K562 (cell line): Measurements from ENCODE around the gene RUNX1. TPM values are rescaled to one million over a fixed set of nuclear protein-coding genes. Genes with fewer than 3 reads are reported as not detected.
A peak's percentile ranks its signal among the peaks of the same experiment; 100 is the strongest.

Experiments used
- ATAC-seq: fragments of 200-7000 bp; cut with Tn5 transposase; 3 replicates; pipeline ENCODE4 v1.9.1; 2020; ENCODE audit warnings: moderate library complexity
- BruUV-seq: library from RNA; stranded (reverse); fragments of 400-500 nt; replicated peaks from 2 replicates; lab custom pipeline; 2021; lab: Mats Ljungman, UMichigan
- CTCF ChIA-PET: fragments of 300-600 bp; formaldehyde crosslinking; extraction: SDS; loops from one replicate; lab custom pipeline; 2021; ENCODE audit warnings: low intra/inter-chr PET ratio; lab: Yijun Ruan, JAX
- POLR2A ChIA-PET: fragments of 300-600, 350-650 bp; sonication (Branson Sonifier 250); formaldehyde crosslinking; extraction: SDS; loops from one replicate; lab custom pipeline; 2021; ENCODE audit warnings: antibody characterized with exemption, inconsistent platforms; lab: Yijun Ruan, JAX
- DNase-seq, 4 experiments: peaks; one replicate each; pipeline versions ENCODE4 v3.0.0 to v3.0.0-alpha.2; 2011 to 2018; ENCODE audit warnings: low spot score in 3 of 4, mixed read lengths in 3 of 4; ENCODE audit errors: extremely low read depth in 1 of 4
- FAIRE-seq: peaks from 2 replicates; lab custom pipeline; 2011; peaks lifted over from hg19 to GRCh38; lab: Jason Lieb, UNC
- H2AFZ ChIP-seq: 2 replicates; pipeline ENCODE4 v1.6.0; 2011; ENCODE audit warnings: low read depth, low read length, control low read depth, inconsistent platforms
- H3K27ac ChIP-seq: fragments of 200-600 bp; 3 replicates; pipeline ENCODE4 v1.8.0; 2011; ENCODE audit warnings: low read depth, mild to moderate bottlenecking, control low read depth, inconsistent platforms, low read length, moderate library complexity, mixed read lengths; ENCODE audit errors: extremely low read depth
- H3K27me3 ChIP-seq, 2 experiments: fragments of 300-600 bp in 1 of 2; 2 replicates in 1 of 2; 3 replicates in 1 of 2; pipeline versions ENCODE4 v1.6.0 to v1.8.0; 2011; ENCODE audit warnings: inconsistent platforms in 2 of 2, low read length in 2 of 2, mild to moderate bottlenecking in 1 of 2, mixed read lengths in 1 of 2, moderate library complexity in 1 of 2; ENCODE audit not compliant: control insufficient read depth in 2 of 2, insufficient read depth in 2 of 2
- H3K36me3 ChIP-seq: fragments of 300-600 bp; 3 replicates; pipeline ENCODE4 v1.8.0; 2011; ENCODE audit warnings: mild to moderate bottlenecking, low read length, inconsistent platforms; ENCODE audit not compliant: control insufficient read depth, insufficient read depth
- H3K4me1 ChIP-seq, 2 experiments: fragments of 200-600 bp in 1 of 2; replicated peaks in 1 of 2; 2 replicates in 1 of 2; 3 replicates in 1 of 2; pipeline versions ENCODE4 v1.5.1 to v1.8.0; 2011; ENCODE audit warnings: inconsistent platforms in 2 of 2, low read length in 2 of 2, mild to moderate bottlenecking in 1 of 2, mixed read lengths in 1 of 2, moderate library complexity in 1 of 2; ENCODE audit not compliant: control insufficient read depth in 2 of 2, insufficient read depth in 2 of 2
- H3K4me2 ChIP-seq: 2 replicates; pipeline ENCODE4 v1.6.1; 2011; ENCODE audit warnings: low read length, control low read depth, inconsistent platforms, mixed read lengths; ENCODE audit not compliant: insufficient read depth
- H3K4me3 ChIP-seq: fragments of 200-600 bp; sonication (generic), shearing (Covaris generic); 2 replicates; pipeline ENCODE4 v1.5.1; 2016; ENCODE audit warnings: control low read depth, inconsistent platforms
- H3K79me2 ChIP-seq: fragments of 200-600 bp; 3 replicates; pipeline ENCODE4 v1.8.0; 2011; ENCODE audit warnings: low read length, inconsistent platforms; ENCODE audit not compliant: control insufficient read depth, insufficient read depth
- H3K9ac ChIP-seq, 2 experiments: 2 replicates each; pipeline versions ENCODE4 v1.6.0 to v1.6.1; 2011; ENCODE audit warnings: low read depth in 2 of 2, low read length in 2 of 2, control low read depth in 1 of 2, inconsistent platforms in 1 of 2, mild to moderate bottlenecking in 1 of 2, mixed read lengths in 1 of 2; ENCODE audit not compliant: insufficient read depth in 1 of 2
- H3K9me1 ChIP-seq: one replicate; pipeline ENCODE4 v1.6.0; 2011; ENCODE audit warnings: inconsistent platforms, mild to moderate bottlenecking, low read length, moderate library complexity; ENCODE audit not compliant: control insufficient read depth, insufficient read depth
- H3K9me3 ChIP-seq: replicated peaks from 2 replicates; pipeline ENCODE4 v1.5.1; 2011; ENCODE audit warnings: low read depth, low read length, inconsistent platforms; ENCODE audit not compliant: control insufficient read depth, insufficient read depth
- H4K20me1 ChIP-seq: replicated peaks from 2 replicates; pipeline ENCODE4 v1.6.1; 2011; ENCODE audit warnings: low read length, inconsistent platforms, mixed read lengths; ENCODE audit not compliant: control insufficient read depth, insufficient read depth
- DPF2 ChIP-seq: fragments of 450-650 bp; IDR thresholded peaks from 2 replicates; pipeline ENCODE4 v1.6.1; 2016
- EP300 ChIP-seq: IDR thresholded peaks from 2 replicates; pipeline ENCODE4 v1.6.1; 2012; ENCODE audit warnings: low read length, improper control_type of control experiment
- HDAC1 ChIP-seq, 2 experiments: fragments of 450-650 bp; IDR thresholded peaks; 2 replicates each; pipeline ENCODE4 v1.6.1; 2016 to 2017; ENCODE audit warnings: inconsistent platforms in 1 of 2, mild to moderate bottlenecking in 1 of 2, moderate library complexity in 1 of 2
- ILK ChIP-seq: fragments of 450-650 bp; IDR thresholded peaks from 2 replicates; pipeline ENCODE4 v1.6.1; 2016; ENCODE audit warnings: missing genetic modification characterization, low read depth, mild to moderate bottlenecking, missing compliant biosample characterization, moderate library complexity, borderline replicate concordance
- MTF1 ChIP-seq: fragments of 250-450 bp; sonication (Bioruptor Pico); IDR thresholded peaks from 2 replicates; pipeline ENCODE4 v1.9.0; 2021; ENCODE audit warnings: moderate library complexity, mild to moderate bottlenecking, inconsistent platforms, borderline replicate concordance
- PTRF ChIP-seq: fragments of 450-650 bp; IDR thresholded peaks from 2 replicates; pipeline ENCODE4 v1.6.1; 2016; ENCODE audit warnings: mild to moderate bottlenecking, missing genetic modification characterization, missing compliant biosample characterization
- SMARCA4 ChIP-seq: fragments of 450-650 bp; IDR thresholded peaks from 2 replicates; pipeline ENCODE4 v1.6.1; 2016
- ZNF124 ChIP-seq: sonication (generic); formaldehyde crosslinking; IDR thresholded peaks from 2 replicates; pipeline ENCODE4 v1.8.1; 2022; ENCODE audit warnings: missing genetic modification reagents
- ZNF146 ChIP-seq: IDR thresholded peaks from one replicate; pipeline ENCODE4 v1.6.1; 2018; ENCODE audit warnings: missing compliant biosample characterization; ENCODE audit not compliant: unreplicated experiment
- ZNF165 ChIP-seq: fragments of 250-450 bp; sonication (Bioruptor Pico); IDR thresholded peaks from 2 replicates; pipeline ENCODE4 v1.4.0; 2020; ENCODE audit warnings: borderline replicate concordance
- ZNF586 ChIP-seq: fragments of 450-650 bp; formaldehyde crosslinking; conservative IDR thresholded peaks from 2 replicates; pipeline ENCODE4 v1.4.0; 2020; ENCODE audit warnings: mild to moderate bottlenecking, moderate library complexity
- WGBS: fragments of 100-300 bp; shearing (Covaris generic); methylation state at CpG from one replicate; pipeline ENCODE4 v1.1.6; 2016; ENCODE audit warnings: low coverage, mixed read lengths; ENCODE audit not compliant: insufficient coverage; ENCODE audit errors: missing lambda C conversion rate; 5-methylcytosine and 5-hydroxymethylcytosine counted together
- in situ Hi-C: fragments of 300-500 bp; cut with MboI; formaldehyde crosslinking; loops from 4 replicates; pipeline ENCODE4 v1.15.0; 2018; ENCODE audit warnings: inconsistent platforms, mixed read lengths
- intact Hi-C: fragments of 100-400 bp; cut with micrococcal nuclease; formaldehyde crosslinking; loops from 2 replicates; pipeline ENCODE4 v1.14.2; 2022
- polyA plus RNA-seq, 8 experiments: library from polyadenylated mRNA; depleted of rRNA in 4 of 8; stranded (reverse) in 5 of 8; unstranded in 3 of 8; fragments of >200 nt; fragmentation: Nextera tagmentation in 2 of 8; fragmentation: Illumina TruSeq in 1 of 8; extraction: Ambion mirVana in 2 of 8; extraction: Trizol in 1 of 8; gene quantifications; 2 replicates each; pipeline versions ENCODE4 v1.2.1 to v1.2.3, GENCODE V29; 2011 to 2014; ENCODE audit warnings: inconsistent platforms in 1 of 8, missing spikeins in 1 of 8
- total RNA-seq, 7 experiments: library from RNA; depleted of rRNA in 6 of 7; stranded (reverse); fragments of >200 nt in 6 of 7; fragmentation: Illumina TruSeq in 2 of 7; extraction: Trizol in 2 of 7; gene quantifications; 2 replicates each; pipeline versions ENCODE4 v1.2.1 to v1.2.3, GENCODE V29; 2011 to 2021; ENCODE audit warnings: low replicate concordance in 1 of 7
- TF ChIP-seq, protein P1 (sequence below): fragments of 250-450 bp; sonication (Bioruptor Pico); IDR thresholded peaks from 2 replicates; pipeline ENCODE4 v1.8.0; 2022; ENCODE audit warnings: inconsistent platforms, mild to moderate bottlenecking, moderate library complexity, borderline replicate concordance
- TF ChIP-seq, protein P2 (sequence below): sonication (generic); formaldehyde crosslinking; IDR thresholded peaks from 2 replicates; pipeline ENCODE4 v1.8.0; 2023; ENCODE audit warnings: mild to moderate bottlenecking, missing genetic modification reagents
- TF ChIP-seq, protein P3 (sequence below): sonication (generic); formaldehyde crosslinking; IDR thresholded peaks from 2 replicates; pipeline ENCODE4 v1.8.1; 2023; ENCODE audit warnings: missing genetic modification reagents, mild to moderate bottlenecking, borderline replicate concordance

Gene RUNX1
- total and polyA plus RNA-seq, 9 of the 15 experiments (the other 6 are each of a cell fraction or from before 2014, with no cell fraction given), result 2.2 to 68.6 (median 17.8) TPM

DNA sequence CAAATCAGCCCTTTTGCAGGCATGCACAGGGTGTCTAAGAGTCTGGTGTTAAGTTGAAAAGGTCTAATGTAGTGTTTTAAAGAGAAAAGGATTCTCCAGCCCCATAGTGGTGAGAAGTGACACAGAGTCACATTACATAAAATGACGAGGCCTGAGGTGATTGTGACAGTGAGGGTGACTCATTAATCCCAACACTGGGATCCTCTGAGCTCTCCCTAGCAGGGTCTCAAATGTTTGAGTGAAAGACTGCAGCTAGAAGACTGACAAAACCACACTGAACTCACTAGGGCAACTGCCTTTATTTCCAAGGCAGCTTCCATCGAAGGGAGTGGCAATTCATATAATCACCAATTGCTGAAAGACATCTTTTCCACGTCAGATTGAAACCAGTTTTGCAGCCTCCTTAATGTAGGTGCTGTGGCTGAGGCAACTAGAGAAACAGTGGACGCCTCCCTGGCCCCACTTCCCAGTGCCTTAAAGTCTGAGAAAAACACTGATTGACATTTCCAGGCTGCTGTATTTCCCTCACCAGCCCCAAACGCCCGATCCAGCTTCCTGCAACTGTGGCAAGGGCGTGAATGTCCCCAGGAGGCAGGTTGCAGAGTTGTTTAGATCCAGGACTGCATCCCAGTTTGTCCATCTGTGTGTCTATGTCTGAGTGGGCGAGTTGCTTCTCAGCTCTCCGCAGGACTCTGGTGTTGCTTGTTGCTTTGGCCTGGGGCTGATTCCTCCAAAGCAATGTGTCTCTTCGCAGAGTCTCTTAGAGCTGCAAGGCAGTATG is 81.4 kb downstream of the RUNX1 start:
- DNase-seq (peak; percentile 37 to 66 (median 50)), FAIRE-seq (peak; percentile 49), ATAC-seq (peak; percentile 65)
- BruUV-seq, result no TSS peak
- no peaks in the 10 kb centered on the region for H3K9me1 ChIP-seq
- ChIA-PET POLR2A (interaction anchor here (0.6 to 2.0 kb wide), 3 partner anchors 11 to 80 kb away, joined by 3 to 5 read pairs (median 4); no protein-coding TSS in a partner anchor), CTCF (no interaction called here)
- peak overlapping the region; percentile 53; the same call in 1 of the 3 replicates for H3K27ac ChIP-seq
- no peak overlapping the region for H3K4me3 ChIP-seq
- H4K20me1 ChIP-seq, result no peaks in the 10 kb centered on the region
- intact Hi-C loops, result no loop called here
- no peaks in the 10 kb centered on the region for H3K9me3 ChIP-seq
- in situ Hi-C loops, result no loop called here
- H3K4me2 ChIP-seq, result 0 out of 2 replicates have a peak overlapping the region, but pooled peaks have one; percentile 20
- no peak overlapping the region; a peak in 1 of 4 replicates for H3K9ac ChIP-seq
- H2AFZ ChIP-seq, result peak overlapping the region; percentile 68; the same call in 1 of the 2 replicates
- no peaks in the 10 kb centered on the region for H3K36me3 ChIP-seq
- WGBS, result 58% methylated on average over 10 of the region's 10 CpGs
- H3K27me3 ChIP-seq, result no peaks in the 10 kb centered on the region
- H3K4me1 ChIP-seq, result peaks cover 9 to 24% of the 10 kb centered on the region in 2 experiments; a peak in 4 of 5 replicates
- H3K79me2 ChIP-seq, result no peaks in the 10 kb centered on the region
- TF ChIP-seq, protein P1, sequence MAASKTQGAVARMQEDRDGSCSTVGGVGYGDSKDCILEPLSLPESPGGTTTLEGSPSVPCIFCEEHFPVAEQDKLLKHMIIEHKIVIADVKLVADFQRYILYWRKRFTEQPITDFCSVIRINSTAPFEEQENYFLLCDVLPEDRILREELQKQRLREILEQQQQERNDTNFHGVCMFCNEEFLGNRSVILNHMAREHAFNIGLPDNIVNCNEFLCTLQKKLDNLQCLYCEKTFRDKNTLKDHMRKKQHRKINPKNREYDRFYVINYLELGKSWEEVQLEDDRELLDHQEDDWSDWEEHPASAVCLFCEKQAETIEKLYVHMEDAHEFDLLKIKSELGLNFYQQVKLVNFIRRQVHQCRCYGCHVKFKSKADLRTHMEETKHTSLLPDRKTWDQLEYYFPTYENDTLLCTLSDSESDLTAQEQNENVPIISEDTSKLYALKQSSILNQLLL (CRISPR knock-in tag), result no peak
- TF ChIP-seq ILK (tag) (no peak), SMARCA4 (peak; percentile 76), MTF1 (no peak), ZNF165 (CRISPR knock-in tag) (no peak), DPF2 (peak; percentile 76), ZNF586 (no peak), ZNF124 (no peak), HDAC1 (IDR thresholded peaks at IDR 0.05) (no peak), EP300 (0 out of 2 replicates have a peak, but pooled peaks have one; percentile 4), ZNF146 (CRISPR knock-in tag) (no peak), PTRF (tag) (no peak)
- TF ChIP-seq, protein P2, sequence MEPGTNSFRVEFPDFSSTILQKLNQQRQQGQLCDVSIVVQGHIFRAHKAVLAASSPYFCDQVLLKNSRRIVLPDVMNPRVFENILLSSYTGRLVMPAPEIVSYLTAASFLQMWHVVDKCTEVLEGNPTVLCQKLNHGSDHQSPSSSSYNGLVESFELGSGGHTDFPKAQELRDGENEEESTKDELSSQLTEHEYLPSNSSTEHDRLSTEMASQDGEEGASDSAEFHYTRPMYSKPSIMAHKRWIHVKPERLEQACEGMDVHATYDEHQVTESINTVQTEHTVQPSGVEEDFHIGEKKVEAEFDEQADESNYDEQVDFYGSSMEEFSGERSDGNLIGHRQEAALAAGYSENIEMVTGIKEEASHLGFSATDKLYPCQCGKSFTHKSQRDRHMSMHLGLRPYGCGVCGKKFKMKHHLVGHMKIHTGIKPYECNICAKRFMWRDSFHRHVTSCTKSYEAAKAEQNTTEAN (CRISPR knock-in tag), result no peak
- TF ChIP-seq, protein P3, sequence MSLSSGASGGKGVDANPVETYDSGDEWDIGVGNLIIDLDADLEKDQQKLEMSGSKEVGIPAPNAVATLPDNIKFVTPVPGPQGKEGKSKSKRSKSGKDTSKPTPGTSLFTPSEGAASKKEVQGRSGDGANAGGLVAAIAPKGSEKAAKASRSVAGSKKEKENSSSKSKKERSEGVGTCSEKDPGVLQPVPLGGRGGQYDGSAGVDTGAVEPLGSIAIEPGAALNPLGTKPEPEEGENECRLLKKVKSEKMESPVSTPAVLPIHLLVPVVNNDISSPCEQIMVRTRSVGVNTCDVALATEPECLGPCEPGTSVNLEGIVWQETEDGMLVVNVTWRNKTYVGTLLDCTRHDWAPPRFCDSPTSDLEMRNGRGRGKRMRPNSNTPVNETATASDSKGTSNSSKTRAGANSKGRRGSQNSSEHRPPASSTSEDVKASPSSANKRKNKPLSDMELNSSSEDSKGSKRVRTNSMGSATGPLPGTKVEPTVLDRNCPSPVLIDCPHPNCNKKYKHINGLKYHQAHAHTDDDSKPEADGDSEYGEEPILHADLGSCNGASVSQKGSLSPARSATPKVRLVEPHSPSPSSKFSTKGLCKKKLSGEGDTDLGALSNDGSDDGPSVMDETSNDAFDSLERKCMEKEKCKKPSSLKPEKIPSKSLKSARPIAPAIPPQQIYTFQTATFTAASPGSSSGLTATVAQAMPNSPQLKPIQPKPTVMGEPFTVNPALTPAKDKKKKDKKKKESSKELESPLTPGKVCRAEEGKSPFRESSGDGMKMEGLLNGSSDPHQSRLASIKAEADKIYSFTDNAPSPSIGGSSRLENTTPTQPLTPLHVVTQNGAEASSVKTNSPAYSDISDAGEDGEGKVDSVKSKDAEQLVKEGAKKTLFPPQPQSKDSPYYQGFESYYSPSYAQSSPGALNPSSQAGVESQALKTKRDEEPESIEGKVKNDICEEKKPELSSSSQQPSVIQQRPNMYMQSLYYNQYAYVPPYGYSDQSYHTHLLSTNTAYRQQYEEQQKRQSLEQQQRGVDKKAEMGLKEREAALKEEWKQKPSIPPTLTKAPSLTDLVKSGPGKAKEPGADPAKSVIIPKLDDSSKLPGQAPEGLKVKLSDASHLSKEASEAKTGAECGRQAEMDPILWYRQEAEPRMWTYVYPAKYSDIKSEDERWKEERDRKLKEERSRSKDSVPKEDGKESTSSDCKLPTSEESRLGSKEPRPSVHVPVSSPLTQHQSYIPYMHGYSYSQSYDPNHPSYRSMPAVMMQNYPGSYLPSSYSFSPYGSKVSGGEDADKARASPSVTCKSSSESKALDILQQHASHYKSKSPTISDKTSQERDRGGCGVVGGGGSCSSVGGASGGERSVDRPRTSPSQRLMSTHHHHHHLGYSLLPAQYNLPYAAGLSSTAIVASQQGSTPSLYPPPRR (CRISPR knock-in tag), result no peak
